Ascending aorta (tissue), 2 donors: ENCODE measurements around the gene SELENON. TPM values are rescaled to one million over a fixed set of nuclear protein-coding genes. Genes with fewer than 3 reads are reported as not detected.

Source experiments
- DNase-seq, 2 donors: peaks; one replicate each; pipeline ENCODE4 v3.0.0-alpha.2; 2019; ENCODE audit warnings: low spot score in 2 of 2
- H3K27ac ChIP-seq, 2 donors: fragments of 200-600 bp; sonication (generic); one replicate each; pipeline ENCODE4 v1.5.1; 2016 to 2017; ENCODE audit warnings: mild to moderate bottlenecking in 1 of 2
- H3K27me3 ChIP-seq: fragments of 200-600 bp; sonication (generic); one replicate; pipeline ENCODE4 v1.5.1; 2017
- H3K36me3 ChIP-seq, 2 donors: fragments of 200-600 bp; sonication (generic); one replicate each; pipeline ENCODE4 v1.5.1; 2016
- H3K4me1 ChIP-seq, 2 donors: fragments of 200-600 bp; sonication (generic); one replicate each; pipeline ENCODE4 v1.5.1; 2016 to 2017; ENCODE audit warnings: mild to moderate bottlenecking in 1 of 2
- H3K4me3 ChIP-seq, 2 donors: fragments of 200-600 bp; sonication (generic); one replicate each; pipeline ENCODE4 v1.5.1; 2016 to 2017; ENCODE audit warnings: mild to moderate bottlenecking in 1 of 2
- H3K9me3 ChIP-seq, 2 donors: fragments of 200-600 bp; sonication (generic); one replicate each; pipeline ENCODE4 v1.5.1; 2016
- intact Hi-C: fragments of 100-400 bp; cut with DNase I; formaldehyde crosslinking; loops from one replicate; pipeline ENCODE4 v1.15.1; 2023
- total RNA-seq: library from RNA; depleted of rRNA; stranded (reverse); fragments of >200 nt; gene quantifications from one replicate; pipeline ENCODE4 v1.1.0, GENCODE V29; 2016
- TF ChIP-seq, protein P1 (sequence below), 3 experiments: fragments of 200-600 bp in 2 of 3; fragments of 450-650 bp in 1 of 3; sonication (generic) in 2 of 3; IDR thresholded peaks; one replicate each; pipeline ENCODE4 v1.5.1; 2016 to 2019; ENCODE audit warnings: antibody characterized with exemption in 3 of 3, mild to moderate bottlenecking in 1 of 3, moderate library complexity in 1 of 3

SELENON gene
- total RNA-seq, 1 donor from 2014 or later = 208 TPM

DNA sequence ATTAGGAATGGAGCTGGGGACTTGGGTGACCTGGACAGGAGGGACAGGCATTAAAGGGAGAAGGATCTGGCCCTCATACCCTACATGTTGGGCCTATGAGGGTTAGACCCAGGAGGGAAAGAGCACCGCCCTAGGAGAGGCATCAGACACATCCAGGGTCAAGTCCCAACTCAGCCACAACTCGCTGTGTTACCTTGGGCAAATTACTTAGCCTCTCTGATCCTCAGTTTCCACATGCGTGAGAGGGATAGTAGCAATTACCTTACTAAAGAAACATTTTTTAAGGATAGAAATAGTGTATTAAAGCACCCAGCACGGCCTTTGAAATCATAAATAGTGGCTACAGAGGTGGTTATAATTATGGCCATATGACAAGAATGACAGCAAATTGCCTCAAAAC, 20.1 kb upstream of the SELENON start:
- no peak overlapping the region for H3K4me3 ChIP-seq
- TF ChIP-seq, protein P1, sequence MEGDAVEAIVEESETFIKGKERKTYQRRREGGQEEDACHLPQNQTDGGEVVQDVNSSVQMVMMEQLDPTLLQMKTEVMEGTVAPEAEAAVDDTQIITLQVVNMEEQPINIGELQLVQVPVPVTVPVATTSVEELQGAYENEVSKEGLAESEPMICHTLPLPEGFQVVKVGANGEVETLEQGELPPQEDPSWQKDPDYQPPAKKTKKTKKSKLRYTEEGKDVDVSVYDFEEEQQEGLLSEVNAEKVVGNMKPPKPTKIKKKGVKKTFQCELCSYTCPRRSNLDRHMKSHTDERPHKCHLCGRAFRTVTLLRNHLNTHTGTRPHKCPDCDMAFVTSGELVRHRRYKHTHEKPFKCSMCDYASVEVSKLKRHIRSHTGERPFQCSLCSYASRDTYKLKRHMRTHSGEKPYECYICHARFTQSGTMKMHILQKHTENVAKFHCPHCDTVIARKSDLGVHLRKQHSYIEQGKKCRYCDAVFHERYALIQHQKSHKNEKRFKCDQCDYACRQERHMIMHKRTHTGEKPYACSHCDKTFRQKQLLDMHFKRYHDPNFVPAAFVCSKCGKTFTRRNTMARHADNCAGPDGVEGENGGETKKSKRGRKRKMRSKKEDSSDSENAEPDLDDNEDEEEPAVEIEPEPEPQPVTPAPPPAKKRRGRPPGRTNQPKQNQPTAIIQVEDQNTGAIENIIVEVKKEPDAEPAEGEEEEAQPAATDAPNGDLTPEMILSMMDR (IDR thresholded peaks at IDR 0.05) = no peak
- intact Hi-C loops = no loop called here
- no peaks in the 10 kb centered on the region for H3K4me1 ChIP-seq
- peaks cover 5 to 20% of the 10 kb centered on the region in 2 donors for H3K36me3 ChIP-seq
- no peaks in the 10 kb centered on the region for H3K27me3 ChIP-seq
- DNase-seq = no peak
- H3K27ac ChIP-seq = no peak overlapping the region
- H3K9me3 ChIP-seq = no peaks in the 10 kb centered on the region

DNA sequence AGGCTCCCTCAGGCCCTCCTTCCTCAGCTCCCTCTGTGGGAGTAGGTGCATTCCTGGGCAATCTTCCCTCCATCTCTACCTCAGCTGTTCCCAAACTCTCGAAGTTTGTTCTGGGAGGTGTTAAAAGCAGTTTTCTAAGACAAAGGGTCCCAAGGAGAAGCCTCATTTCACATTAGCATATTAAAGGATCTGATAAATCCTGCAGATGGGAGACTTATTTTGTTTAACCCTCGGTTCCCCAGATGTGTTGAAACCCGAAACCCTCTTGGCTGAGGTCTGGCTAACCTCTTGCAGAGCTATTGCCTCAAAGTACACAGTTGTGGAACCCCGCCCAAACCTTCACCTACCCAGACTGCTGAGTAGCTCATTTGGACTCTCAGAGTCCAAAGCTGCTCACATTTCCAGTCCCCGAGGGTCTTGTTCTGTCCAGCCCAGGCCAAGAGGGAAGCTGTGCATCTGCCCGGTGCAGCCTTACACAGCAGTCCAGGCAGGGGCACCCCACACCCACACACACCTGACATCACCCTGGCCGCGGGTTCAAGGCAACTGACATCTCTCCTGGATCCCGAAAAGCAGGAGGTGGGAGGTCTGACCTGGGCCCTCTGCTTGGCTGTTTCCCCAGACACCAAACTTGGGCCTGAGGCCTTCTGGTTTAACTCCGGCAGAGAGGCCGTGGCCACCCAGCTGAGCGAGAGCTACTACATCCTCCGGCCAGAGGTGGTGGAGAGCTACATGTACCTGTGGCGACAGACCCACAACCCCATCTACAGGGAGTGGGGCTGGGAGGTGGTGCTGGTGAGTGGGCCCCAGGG, 19.5 kb upstream of the SELENON start:
- no peak for DNase-seq
- TF ChIP-seq, protein P1 (IDR thresholded peaks at IDR 0.05) = no peak
- Histone ChIP-seq H3K36me3 (peaks cover 5 to 21% of the 10 kb centered on the region in 2 donors), H3K27ac (no peak overlapping the region), H3K9me3 (no peaks in the 10 kb centered on the region), H3K4me1 (no peaks in the 10 kb centered on the region), H3K27me3 (no peaks in the 10 kb centered on the region), H3K4me3 (no peak overlapping the region)
- intact Hi-C loops = no loop called here

DNA sequence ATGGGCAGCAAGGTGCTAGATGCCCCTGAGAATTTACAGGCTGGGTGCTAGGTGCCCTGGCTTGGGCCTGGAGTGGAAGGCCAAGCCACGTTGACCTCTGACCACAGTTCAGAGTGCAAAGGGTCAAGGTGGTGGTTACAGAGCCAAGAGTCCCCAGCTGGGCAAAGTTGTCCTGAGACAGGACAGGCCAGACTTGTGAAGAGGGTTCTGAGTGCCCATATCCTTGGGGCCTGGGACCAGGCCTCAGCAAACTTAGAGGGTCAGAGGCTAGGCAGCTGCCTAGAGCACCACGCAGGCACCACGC, 18.9 kb upstream of the SELENON start:
- TF ChIP-seq, protein P1 (IDR thresholded peaks at IDR 0.05) = no peak
- intact Hi-C loops = no loop called here
- no peaks in the 10 kb centered on the region for H3K9me3 ChIP-seq
- H3K4me3 ChIP-seq = no peak overlapping the region
- no peaks in the 10 kb centered on the region for H3K4me1 ChIP-seq
- H3K27ac ChIP-seq = no peak overlapping the region
- no peaks in the 10 kb centered on the region for H3K27me3 ChIP-seq
- peaks cover 5 to 21% of the 10 kb centered on the region in 2 donors for H3K36me3 ChIP-seq
- no peak for DNase-seq

DNA sequence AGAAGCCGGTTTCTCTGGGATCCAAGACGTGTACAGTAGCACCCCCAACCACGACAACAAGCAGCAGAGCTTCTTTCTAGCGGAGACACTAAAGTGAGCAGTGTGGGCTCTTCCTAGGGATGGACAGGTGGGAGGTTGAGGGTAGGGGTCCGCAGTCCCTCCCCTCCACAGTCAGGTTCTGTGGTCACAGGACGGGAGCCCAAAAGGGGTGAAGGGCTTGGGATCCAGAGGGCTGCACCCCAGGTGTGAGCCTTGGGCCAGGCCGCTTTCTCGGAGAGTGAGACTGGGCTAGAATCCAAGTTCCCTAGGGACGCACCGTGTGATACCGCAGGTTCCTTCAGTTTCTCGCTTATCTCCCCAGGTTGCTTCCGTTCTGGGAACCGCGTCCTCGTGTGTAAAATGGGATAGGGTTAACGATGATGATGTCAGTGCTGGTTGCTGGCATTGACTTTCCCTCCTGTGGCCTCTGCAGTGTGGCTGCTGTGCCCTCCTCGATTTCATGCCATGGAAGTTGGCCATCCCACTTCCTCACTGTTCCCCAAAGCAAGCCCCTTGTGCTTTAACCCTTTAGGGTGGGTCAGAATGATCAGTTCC, 17.3 kb upstream of the SELENON start:
- Histone ChIP-seq H3K4me3 (no peak overlapping the region), H3K36me3 (peaks cover 5 to 20% of the 10 kb centered on the region in 2 donors), H3K27me3 (no peaks in the 10 kb centered on the region), H3K9me3 (no peaks in the 10 kb centered on the region), H3K4me1 (peaks cover 0 to 9% of the 10 kb centered on the region in 2 donors), H3K27ac (no peak overlapping the region)
- intact Hi-C loops = no loop called here
- DNase-seq = no peak
- TF ChIP-seq, protein P1 (IDR thresholded peaks at IDR 0.05) = no peak

DNA sequence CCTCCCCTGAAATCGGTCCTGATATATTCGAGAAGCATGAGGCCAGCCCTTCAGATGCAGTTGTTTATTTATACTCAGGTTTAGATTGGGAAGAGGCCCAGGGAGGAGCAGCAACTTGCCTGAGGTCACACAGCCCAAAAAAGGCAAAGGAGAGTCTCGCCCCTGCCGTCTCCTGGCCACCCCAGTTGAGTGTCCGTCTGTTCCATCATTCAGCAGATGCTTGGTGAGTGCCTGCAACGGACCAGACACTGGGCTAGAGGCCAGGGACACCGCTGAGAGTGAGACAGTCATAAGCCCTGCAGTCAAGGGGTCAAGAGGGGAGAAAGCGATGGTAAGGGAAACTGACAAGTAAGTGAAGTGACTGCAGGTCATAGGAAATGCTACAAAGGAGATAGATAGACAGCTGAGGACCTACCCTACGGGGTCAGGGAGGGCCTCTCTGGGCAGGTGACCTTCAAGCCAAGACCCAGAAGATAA, 15.4 kb upstream of the SELENON start:
- Histone ChIP-seq H3K9me3 (no peaks in the 10 kb centered on the region), H3K4me3 (no peak overlapping the region), H3K4me1 (peaks cover 0 to 9% of the 10 kb centered on the region in 2 donors), H3K27me3 (no peaks in the 10 kb centered on the region), H3K27ac (no peak overlapping the region), H3K36me3 (peaks cover 0 to 7% of the 10 kb centered on the region in 2 donors)
- TF ChIP-seq, protein P1 (IDR thresholded peaks at IDR 0.05) = no peak
- no peak for DNase-seq
- intact Hi-C loops = no loop called here
